ENCODE data around the gene TTC13.

The TTC13 gene

DNA sequence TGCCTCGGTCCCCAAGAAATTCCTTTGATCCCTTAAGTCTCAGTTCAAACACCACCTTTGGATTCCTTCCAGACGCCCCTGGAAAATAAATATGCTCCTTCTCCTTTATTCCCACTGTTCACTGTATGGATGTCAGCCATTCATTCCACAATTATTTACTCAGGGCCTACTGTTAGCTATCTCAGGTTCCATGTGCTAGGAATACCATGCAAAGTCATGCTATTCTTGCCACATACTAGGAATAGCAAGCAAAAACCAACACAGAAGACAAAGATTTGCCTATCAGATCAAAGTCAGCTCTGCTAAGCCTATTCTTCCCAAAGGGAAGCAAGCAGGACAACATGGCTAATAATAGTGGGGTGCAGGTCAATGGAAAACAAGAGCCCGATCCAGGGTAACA is 29.8 kb downstream of the TTC13 start:
- no peak for DNase-seq

GRCh38 chr1:230948301-230948700 is 30.4 kb downstream of the TTC13 start:
- DNase-seq, result no peak

GRCh38 chr1:230943048-230943593 is 35.5 kb downstream of the TTC13 start:
- DNase-seq, result no peak

GRCh38 chr1:230940848-230941247 is 37.8 kb downstream of the TTC13 start:
- DNase-seq, result no peak

DNA sequence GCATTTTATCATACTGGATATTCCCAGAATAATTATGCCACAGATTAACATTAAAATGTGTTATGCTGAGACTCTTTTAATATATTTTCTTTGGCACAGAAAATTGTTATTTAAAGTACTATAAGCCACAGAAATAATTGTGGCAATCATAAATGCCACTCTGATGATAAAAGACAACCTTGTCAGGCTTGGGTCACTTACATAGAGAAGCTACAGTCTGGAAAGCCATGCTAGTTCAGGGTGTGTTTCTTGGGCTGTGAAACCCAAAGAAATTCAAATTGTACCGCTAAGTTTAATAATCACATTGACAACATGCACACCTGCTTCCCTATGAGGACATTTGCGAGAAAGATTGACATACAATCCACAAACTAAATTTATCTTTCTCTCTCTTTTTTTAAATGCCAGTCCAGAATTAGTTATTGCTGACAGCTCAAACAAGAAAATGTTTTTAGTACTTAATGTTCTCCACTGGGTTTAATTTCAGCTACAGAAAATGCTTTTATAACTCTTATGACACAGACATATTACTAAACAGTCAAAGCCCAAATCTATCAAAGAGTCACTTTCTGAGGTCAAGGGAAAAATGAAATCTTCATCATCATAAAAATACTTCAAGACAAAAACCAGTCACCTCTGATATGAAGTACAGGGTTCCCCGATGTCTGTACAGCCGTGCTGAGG is 38.7 kb downstream of the TTC13 start:
- no peak for DNase-seq

DNA sequence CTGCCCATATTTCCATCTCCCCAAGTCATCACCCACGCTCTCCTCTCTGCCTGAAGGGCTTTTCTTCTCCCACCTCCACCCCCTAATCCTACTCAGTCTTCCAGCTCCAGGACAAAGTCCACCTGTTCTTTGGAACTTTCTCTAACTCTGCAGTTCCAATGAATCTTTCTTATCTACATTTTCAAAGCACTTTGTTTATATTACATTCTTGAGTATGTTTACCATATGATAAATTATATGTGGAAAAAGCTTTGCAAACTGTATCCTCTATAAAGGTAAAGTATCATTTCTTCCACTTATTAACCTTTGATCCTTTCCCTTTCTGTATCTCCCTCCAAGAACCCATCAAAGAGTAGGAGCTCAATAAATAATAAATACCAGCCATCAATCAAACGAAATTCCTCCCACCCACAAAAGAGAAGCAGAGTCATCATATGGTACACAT is 39.7 kb downstream of the TTC13 start:
- no peak for DNase-seq

DNA sequence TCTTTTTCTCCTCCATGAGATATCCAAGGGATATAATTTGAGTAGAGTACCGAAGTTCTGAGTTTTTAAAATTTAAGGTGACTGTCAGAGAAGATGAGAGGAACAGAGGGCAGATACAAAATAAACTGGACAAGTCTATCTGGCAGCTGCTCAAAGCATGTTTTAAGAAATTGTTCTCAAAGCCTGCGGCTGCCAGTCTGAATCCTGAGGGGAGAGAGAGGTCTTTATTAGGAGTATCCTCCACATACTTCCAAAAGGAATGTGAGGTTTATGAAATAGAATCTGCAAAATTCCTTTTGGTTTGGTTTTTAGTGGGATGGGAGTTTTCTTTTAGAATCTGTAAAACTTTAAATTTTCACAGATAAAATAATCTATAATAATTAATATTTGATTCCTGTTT is 41.3 kb downstream of the TTC13 start:
- no peak for DNase-seq

DNA sequence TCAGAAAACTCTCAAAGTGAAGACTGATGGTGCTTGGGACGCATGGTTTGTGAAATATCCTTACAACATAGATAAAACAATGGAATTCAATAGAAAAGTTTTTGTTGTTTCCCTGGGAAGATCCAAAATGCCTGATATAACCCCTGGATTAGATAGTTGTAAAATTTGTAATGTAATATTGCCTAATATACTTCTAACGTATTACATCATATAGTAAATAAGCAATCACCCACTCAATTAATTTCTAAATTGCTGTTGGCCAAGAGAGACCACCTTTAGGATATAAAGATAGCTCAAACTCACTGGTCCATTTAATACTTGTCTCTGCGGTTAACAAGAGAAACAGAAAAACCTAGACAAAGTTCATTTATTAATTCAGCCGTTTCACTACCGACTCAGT is 42.2 kb downstream of the TTC13 start:
- DNase-seq, result no peak

DNA sequence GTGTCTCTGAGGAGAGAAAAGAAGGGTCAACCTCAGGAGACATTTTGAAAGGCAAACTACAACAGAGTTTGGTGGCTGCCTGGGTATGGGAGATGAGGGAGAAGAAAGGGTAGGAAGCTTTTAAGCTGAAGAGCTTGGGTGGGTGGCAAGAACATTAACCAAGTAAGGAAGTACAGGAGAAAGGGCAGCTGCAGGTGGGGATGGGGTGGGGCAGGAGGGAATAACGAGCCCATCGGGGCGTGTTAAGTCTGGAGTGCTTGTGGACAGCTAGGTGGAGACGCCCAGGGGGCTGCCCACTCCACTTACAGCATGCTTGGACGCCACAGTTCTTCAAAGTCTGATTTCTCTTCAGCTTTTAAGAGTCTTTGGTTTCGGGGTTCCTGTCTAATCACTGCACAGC is 42.8 kb downstream of the TTC13 start:
- no peak for DNase-seq

DNA sequence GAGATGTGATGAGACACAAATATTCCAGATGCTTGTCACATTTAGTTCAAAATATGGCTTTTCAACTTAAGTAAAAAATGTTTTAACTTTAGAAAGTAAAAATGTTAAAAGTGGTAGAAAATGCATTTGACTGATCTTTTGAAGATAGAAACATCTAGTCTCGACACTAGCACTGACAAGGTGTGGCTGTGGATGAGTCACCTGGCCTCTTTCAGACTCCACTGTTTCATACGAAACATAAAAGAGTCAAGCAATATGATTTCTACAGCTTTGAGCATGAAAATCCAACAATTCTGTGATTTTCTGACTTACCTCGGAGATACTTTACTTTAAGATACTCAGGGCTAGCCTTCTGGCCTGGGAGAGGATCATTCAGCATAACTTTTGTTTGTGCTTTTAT is 47.7 kb downstream of the TTC13 start:
- DNase-seq, result no peak

DNA sequence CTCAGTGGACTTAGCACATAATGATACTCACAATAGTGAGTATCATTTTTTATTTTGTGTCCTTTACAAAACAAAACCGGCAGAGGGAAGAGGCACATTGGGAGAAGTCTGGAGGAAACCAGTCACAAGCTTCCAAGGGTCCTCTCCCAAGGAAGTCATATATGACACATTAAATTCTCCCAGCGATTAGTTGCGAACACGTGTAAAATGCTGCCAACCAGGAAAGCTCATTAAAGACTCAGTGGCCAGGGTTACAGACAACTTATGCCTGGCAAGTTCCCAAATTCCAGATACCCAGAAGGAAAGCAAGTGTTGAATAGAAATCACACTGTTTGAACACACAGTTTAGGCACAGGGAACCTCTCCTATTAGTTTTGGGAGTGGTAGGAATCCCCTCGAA is 52.5 kb downstream of the TTC13 start:
- DNase-seq, result no peak

GRCh38 chr1:230925608-230926007 is 53.1 kb downstream of the TTC13 start:
- no peak for DNase-seq

DNA sequence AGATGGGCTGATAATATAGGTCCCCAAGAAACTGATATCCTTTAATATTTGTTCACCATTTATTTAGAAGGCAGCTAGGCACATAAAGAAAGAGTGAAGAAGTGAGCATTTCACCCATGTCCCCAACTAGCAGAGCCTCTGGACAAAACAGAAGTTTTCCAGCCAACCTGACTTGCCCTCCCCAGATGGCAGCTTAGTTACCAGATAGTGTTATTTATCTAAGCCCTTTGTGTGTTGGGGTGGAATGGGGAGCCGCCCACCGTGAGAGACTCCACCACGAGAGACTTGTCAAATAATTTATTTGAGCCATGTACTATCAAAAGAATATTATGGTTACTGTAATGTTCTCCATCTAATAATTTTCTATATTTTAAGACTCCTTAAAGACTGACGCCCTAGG is 55.5 kb downstream of the TTC13 start:
- DNase-seq, result no peak

DNA sequence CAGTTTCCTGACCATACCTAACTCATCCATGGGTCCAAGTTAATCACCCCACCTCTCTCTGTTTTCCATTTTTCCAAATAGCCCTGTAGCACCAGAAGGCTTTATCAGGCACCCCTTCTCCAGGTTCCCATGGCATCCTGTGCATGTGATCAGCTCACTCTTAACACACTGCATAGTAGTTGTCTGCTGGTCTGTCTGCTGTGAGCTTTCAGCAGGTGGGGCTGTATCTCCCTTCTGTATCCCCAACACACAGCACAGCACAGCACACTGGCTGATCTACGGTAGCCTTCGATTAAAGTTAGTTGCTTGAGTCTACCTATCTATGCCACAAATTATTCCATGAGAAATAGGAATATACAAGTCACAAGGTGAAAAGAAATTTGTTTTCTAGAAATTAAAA is 56.0 kb downstream of the TTC13 start:
- no peak for DNase-seq

GRCh38 chr1:230919207-230919606 is 59.5 kb downstream of the TTC13 start:
- no peak for DNase-seq

DNA sequence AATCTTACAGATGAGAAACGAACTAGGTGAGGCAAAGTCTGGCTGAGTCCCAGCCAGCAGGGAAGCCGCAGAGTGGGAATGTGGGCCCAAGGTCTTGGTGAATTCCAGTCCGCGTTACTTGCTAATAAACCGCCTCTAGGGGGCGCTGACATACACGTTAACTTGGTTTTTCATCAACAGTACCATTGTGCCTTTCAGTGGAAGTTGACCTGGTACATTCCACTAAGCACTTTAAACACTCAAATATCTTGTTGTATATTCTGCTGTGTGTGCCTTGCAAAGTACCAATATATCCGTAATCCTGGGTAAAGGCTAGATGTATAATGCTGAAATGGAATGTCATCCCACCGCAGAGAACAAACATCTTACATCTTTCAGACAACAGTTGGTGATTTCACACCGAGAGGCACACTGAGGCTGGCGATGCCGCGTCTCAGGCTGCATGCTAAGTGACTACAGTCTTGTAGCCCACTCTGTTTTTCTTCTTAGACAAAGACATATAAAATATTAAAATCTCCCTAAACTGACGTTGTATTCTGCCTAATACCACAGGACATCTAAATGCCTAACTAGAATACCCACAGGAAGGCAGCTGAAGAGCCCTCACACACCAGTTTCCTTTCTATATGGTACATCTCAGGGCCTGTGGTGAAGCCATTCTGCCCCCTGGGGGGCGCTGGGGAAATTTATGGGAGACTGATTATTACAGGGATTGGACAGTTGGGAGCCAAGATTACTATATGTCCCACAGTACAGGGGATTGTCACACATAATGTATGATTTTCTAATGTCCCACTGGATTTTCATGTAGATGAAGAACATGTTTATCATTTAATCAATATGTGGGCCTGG is 61.2 kb downstream of the TTC13 start:
- DNase-seq, result peak; percentile 66 to 76

- no peak for DNase-seq
These were observed 61.9 kb downstream of the TTC13 start for GRCh38 chr1:230916587-230917283.

GRCh38 chr1:230915078-230915477 is 63.6 kb downstream of the TTC13 start:
- no peak for DNase-seq

DNA sequence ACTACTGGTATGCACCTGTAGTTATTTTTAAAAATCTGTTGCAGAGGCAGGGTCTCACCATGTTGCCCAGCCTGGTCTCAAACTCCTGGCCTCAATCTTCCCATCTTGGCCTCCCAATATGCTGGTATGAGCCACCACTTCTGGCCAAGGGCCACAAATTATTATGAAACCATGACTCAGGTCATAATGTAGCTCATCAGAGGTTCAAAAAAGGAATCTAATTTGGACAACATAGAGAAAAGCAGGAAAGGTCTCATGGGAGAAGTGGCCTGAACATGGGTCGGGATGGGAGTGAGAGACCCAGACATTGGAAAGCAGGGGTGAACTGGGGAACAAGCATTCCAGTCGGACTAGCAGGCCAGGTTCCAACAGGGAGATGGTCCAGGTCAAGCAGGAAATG is 65.2 kb downstream of the TTC13 start:
- DNase-seq, result no peak

DNA sequence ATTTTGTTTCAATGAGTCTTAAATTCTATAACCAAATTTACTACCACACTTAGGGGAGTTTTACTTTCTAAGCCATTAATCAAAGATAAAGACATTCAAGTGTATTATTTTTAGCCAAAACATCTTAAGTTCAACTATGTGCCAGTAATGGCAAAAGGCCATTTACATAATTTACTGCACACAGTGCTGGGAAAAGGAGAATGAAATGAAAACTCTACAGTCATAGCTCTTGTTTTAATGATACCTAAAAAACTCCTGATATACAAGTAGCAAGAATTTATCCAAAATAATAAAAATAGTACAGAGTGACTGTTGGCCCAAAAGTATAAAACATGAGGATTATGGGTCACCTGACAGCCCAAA is 67.9 kb downstream of the TTC13 start:
- DNase-seq, result no peak

DNA sequence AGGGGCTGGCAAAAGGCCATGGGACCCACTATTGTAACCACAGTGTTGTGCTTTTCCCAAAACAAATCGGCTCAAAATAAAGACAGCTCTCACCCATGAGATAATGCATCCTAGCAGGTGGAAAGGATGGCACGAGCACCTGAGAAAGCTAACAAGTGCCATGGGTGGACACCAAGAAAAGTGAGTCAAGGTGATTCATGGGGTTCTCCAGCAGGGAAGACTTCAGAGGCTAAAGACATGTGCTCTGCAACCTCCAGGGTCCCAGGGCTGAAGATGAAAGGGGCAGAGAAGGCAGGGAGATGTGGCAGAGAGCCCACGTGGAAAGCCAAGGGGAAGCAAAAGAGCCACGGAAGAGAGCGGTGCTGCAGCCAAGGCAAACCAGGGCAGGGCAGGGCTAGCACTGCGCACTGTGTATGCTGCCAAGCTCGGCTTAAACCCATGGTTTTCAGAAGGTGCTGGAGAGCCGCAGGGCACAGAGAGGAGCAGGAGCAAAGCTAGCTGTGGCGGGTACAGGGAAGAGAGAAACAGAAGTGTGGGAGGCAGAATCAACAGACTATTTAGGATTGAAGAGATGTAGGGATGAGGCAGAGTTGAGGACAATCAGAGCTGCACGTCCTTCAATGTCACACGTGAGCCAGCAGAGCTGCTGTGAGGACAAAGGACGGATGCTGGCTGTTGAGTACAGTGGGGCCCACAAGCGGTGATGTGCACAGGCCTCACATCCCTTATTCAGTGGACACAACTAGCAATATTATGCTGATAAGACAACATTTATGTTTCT is 68.5 kb downstream of the TTC13 start:
- DNase-seq, result no peak

GRCh38 chr1:230907472-230908205 is 71.0 kb downstream of the TTC13 start:
- DNase-seq, result no peak
